ENCODE data around the gene RASGRP1. TPM values are rescaled to one million over a fixed set of nuclear protein-coding genes. Genes with fewer than 3 reads are reported as not detected.
A peak's percentile ranks its signal among the peaks of the same experiment; 100 is the strongest.
"Not testable (repeated sequence)": the region's sequence is repeated elsewhere in the genome, so short reads cannot be mapped to it uniquely, and the experiment has no call there.

RASGRP1 gene
- total RNA-seq, 1 experiment from 2014 or later, result 1.9 TPM

- H3K4me1 ChIP-seq, result no peaks in the 10 kb centered on the region
- no peaks in the 10 kb centered on the region for H3K36me3 ChIP-seq
- H3K4me3 ChIP-seq, result no peak overlapping the region
- H3K27me3 ChIP-seq, result no peaks in the 10 kb centered on the region; the same call in 1 of the 2 replicates
- peaks cover 6% of the 10 kb centered on the region; the same call in 1 of the 2 replicates for H3K9me3 ChIP-seq (replicated peaks)
- H3K27ac ChIP-seq, result no peak overlapping the region
- DNase-seq, result no peak
Observed at GRCh38 chr15:38589502-38589901, 24.9 kb upstream of the RASGRP1 start.

GRCh38 chr15:38588672-38589071 lies 24.1 kb upstream of the RASGRP1 start:
- no peak for DNase-seq
- Histone ChIP-seq H3K9me3 (replicated peaks) (peaks cover 6% of the 10 kb centered on the region; the same call in 1 of the 2 replicates), H3K27me3 (no peaks in the 10 kb centered on the region; the same call in 1 of the 2 replicates), H3K36me3 (no peaks in the 10 kb centered on the region), H3K4me1 (no peaks in the 10 kb centered on the region), H3K27ac (no peak overlapping the region), H3K4me3 (no peak overlapping the region)

GRCh38 chr15:38587214-38587613 lies 22.6 kb upstream of the RASGRP1 start:
- DNase-seq, result no peak
- Histone ChIP-seq H3K27me3 (no peaks in the 10 kb centered on the region; the same call in 1 of the 2 replicates), H3K4me3 (no peak overlapping the region), H3K36me3 (no peaks in the 10 kb centered on the region), H3K27ac (no peak overlapping the region), H3K4me1 (no peaks in the 10 kb centered on the region), H3K9me3 (replicated peaks) (peaks cover 6% of the 10 kb centered on the region; the same call in 1 of the 2 replicates)

GRCh38 chr15:38586005-38586404 lies 21.4 kb upstream of the RASGRP1 start:
- not testable (repeated sequence) for H3K36me3 ChIP-seq; H3K4me1 ChIP-seq; H3K4me3 ChIP-seq; H3K27me3 ChIP-seq; H3K9me3 ChIP-seq (replicated peaks); DNase-seq; H3K27ac ChIP-seq

- no peaks in the 10 kb centered on the region; the same call in 1 of the 2 replicates for H3K9me3 ChIP-seq (replicated peaks)
- H3K27me3 ChIP-seq, result peaks cover 3% of the 10 kb centered on the region; the same call in 1 of the 2 replicates
- no peaks in the 10 kb centered on the region for H3K4me1 ChIP-seq
- H3K36me3 ChIP-seq, result no peaks in the 10 kb centered on the region
- H3K27ac ChIP-seq, result no peak overlapping the region
- no peak for DNase-seq
- H3K4me3 ChIP-seq, result no peak overlapping the region
Observed at GRCh38 chr15:38578626-38579025, 14.0 kb upstream of the RASGRP1 start.

GRCh38 chr15:38577424-38577987 lies 12.9 kb upstream of the RASGRP1 start:
- H3K36me3 ChIP-seq, result no peaks in the 10 kb centered on the region
- no peak overlapping the region for H3K4me3 ChIP-seq
- H3K4me1 ChIP-seq, result no peaks in the 10 kb centered on the region
- no peak overlapping the region for H3K27ac ChIP-seq
- no peak for DNase-seq
- peaks cover 3% of the 10 kb centered on the region; the same call in 1 of the 2 replicates for H3K27me3 ChIP-seq
- no peaks in the 10 kb centered on the region; the same call in 1 of the 2 replicates for H3K9me3 ChIP-seq (replicated peaks)

GRCh38 chr15:38576837-38577236 lies 12.2 kb upstream of the RASGRP1 start:
- no peak for DNase-seq
- Histone ChIP-seq H3K4me3 (no peak overlapping the region), H3K9me3 (replicated peaks) (no peaks in the 10 kb centered on the region; the same call in 1 of the 2 replicates), H3K27ac (no peak overlapping the region), H3K4me1 (no peaks in the 10 kb centered on the region), H3K36me3 (no peaks in the 10 kb centered on the region), H3K27me3 (peaks cover 3% of the 10 kb centered on the region; the same call in 1 of the 2 replicates)

GRCh38 chr15:38576261-38576660 lies 11.6 kb upstream of the RASGRP1 start:
- no peak for DNase-seq
- H3K27me3 ChIP-seq, result peaks cover 3% of the 10 kb centered on the region; the same call in 1 of the 2 replicates
- no peak overlapping the region for H3K27ac ChIP-seq
- H3K36me3 ChIP-seq, result no peaks in the 10 kb centered on the region
- no peaks in the 10 kb centered on the region for H3K4me1 ChIP-seq
- H3K9me3 ChIP-seq (replicated peaks), result no peaks in the 10 kb centered on the region; the same call in 1 of the 2 replicates
- no peak overlapping the region for H3K4me3 ChIP-seq

- peaks cover 4% of the 10 kb centered on the region; the same call in 1 of the 2 replicates for H3K27me3 ChIP-seq
Observed at GRCh38 chr15:38565287-38565670, 665 bp upstream of the RASGRP1 start.

GRCh38 chr15:38563723-38564519 lies 693 bp downstream of the RASGRP1 start:
- no peaks in the 10 kb centered on the region for H3K4me1 ChIP-seq
- H3K4me3 ChIP-seq, result peak overlapping the region; percentile 61
- H3K27ac ChIP-seq, result no peak overlapping the region
- peak; percentile 36 to 65 for DNase-seq
- H3K36me3 ChIP-seq, result no peaks in the 10 kb centered on the region
- no peaks in the 10 kb centered on the region for H3K9me3 ChIP-seq (replicated peaks)
- H3K27me3 ChIP-seq, result peaks cover 4% of the 10 kb centered on the region; the same call in 1 of the 2 replicates

More at GRCh38 chr15:38565287-38565670, 665 bp upstream of the RASGRP1 start:
- no peaks in the 10 kb centered on the region for H3K36me3 ChIP-seq
- no peaks in the 10 kb centered on the region for H3K4me1 ChIP-seq
- no peaks in the 10 kb centered on the region for H3K9me3 ChIP-seq (replicated peaks)
- no peak overlapping the region for H3K27ac ChIP-seq
- DNase-seq, result no peak
- H3K4me3 ChIP-seq, result no peak overlapping the region

GRCh38 chr15:38562278-38562677 lies 2.3 kb downstream of the RASGRP1 start:
- Histone ChIP-seq H3K36me3 (no peaks in the 10 kb centered on the region), H3K4me3 (no peak overlapping the region), H3K9me3 (replicated peaks) (no peaks in the 10 kb centered on the region), H3K27ac (no peak overlapping the region), H3K27me3 (peaks cover 4% of the 10 kb centered on the region; the same call in 1 of the 2 replicates), H3K4me1 (no peaks in the 10 kb centered on the region)
- DNase-seq, result no peak

- peaks cover 4% of the 10 kb centered on the region; the same call in 1 of the 2 replicates for H3K27me3 ChIP-seq
- H3K36me3 ChIP-seq, result no peaks in the 10 kb centered on the region
- H3K4me3 ChIP-seq, result no peak overlapping the region
- DNase-seq, result no peak
- no peak overlapping the region for H3K27ac ChIP-seq
- H3K4me1 ChIP-seq, result peaks cover 16% of the 10 kb centered on the region
- no peaks in the 10 kb centered on the region for H3K9me3 ChIP-seq (replicated peaks)
Observed at GRCh38 chr15:38560456-38560926, 4.1 kb downstream of the RASGRP1 start.

GRCh38 chr15:38559636-38560307 lies 4.8 kb downstream of the RASGRP1 start:
- H3K27me3 ChIP-seq, result no peaks in the 10 kb centered on the region; the same call in 1 of the 2 replicates
- H3K27ac ChIP-seq, result no peak overlapping the region
- H3K4me3 ChIP-seq, result no peak overlapping the region
- H3K9me3 ChIP-seq (replicated peaks), result no peaks in the 10 kb centered on the region
- no peak for DNase-seq
- H3K36me3 ChIP-seq, result no peaks in the 10 kb centered on the region
- H3K4me1 ChIP-seq, result peaks cover 20% of the 10 kb centered on the region

- H3K9me3 ChIP-seq (replicated peaks), result no peaks in the 10 kb centered on the region
- no peaks in the 10 kb centered on the region for H3K36me3 ChIP-seq
- H3K27ac ChIP-seq, result no peak overlapping the region
- no peak overlapping the region for H3K4me3 ChIP-seq
- no peak for DNase-seq
- peaks cover 22% of the 10 kb centered on the region for H3K4me1 ChIP-seq
- no peaks in the 10 kb centered on the region for H3K27me3 ChIP-seq
Observed at GRCh38 chr15:38559131-38559530, 5.5 kb downstream of the RASGRP1 start.
